Activated CD8-positive, alpha-beta T cell treated with anti-CD3 and anti-CD28 coated beads for 36 hours (primary cell): ENCODE results near the gene RHOH. TPM values are rescaled to one million over a fixed set of nuclear protein-coding genes. Genes with fewer than 3 reads are reported as not detected.

ENCODE experiments used
- ATAC-seq: fragments of 200-7000 bp; cut with Tn5 transposase; one replicate; pipeline ENCODE4 v1.10.0; 2021; ENCODE audit warnings: mild to moderate bottlenecking, moderate library complexity
- CTCF ChIA-PET: fragments of 350-600 bp; sonication (Branson Sonifier 250); formaldehyde crosslinking; loops from one replicate; lab custom pipeline; 2021; ENCODE audit warnings: antibody characterized with exemption; lab: Charles Lee
- POLR2A ChIA-PET: fragments of 350-600 bp; sonication (Branson Sonifier 250); formaldehyde crosslinking; loops from one replicate; lab custom pipeline; 2021; ENCODE audit warnings: antibody characterized with exemption; lab: Charles Lee
- DNase-seq: peaks from one replicate; pipeline ENCODE4 v3.0.0-alpha.2; 2020
- H3K27ac Mint-ChIP-seq: one replicate; pipeline ENCODE4 v1.8.0; 2021; ENCODE audit warnings: mild to moderate bottlenecking, mixed read lengths
- H3K27me3 Mint-ChIP-seq: one replicate; pipeline ENCODE4 v1.8.0; 2021; ENCODE audit warnings: mixed read lengths
- H3K36me3 Mint-ChIP-seq: one replicate; pipeline ENCODE4 v1.8.0; 2021; ENCODE audit warnings: low read depth, mixed read lengths
- H3K4me1 Mint-ChIP-seq: one replicate; pipeline ENCODE4 v1.8.0; 2021; ENCODE audit warnings: low read depth, mixed read lengths
- H3K4me3 Mint-ChIP-seq: one replicate; pipeline ENCODE4 v1.8.0; 2021; ENCODE audit warnings: mild to moderate bottlenecking, moderate library complexity, mixed read lengths
- H3K9me3 Mint-ChIP-seq: one replicate; pipeline ENCODE4 v1.8.0; 2021; ENCODE audit warnings: mixed read lengths
- intact Hi-C: fragments of 100-400 bp; cut with micrococcal nuclease; formaldehyde crosslinking; loops from one replicate; pipeline ENCODE4 v1.10.0; 2022
- total RNA-seq, 2 experiments: library from RNA; stranded (reverse); gene quantifications; one replicate each; pipeline ENCODE4 v1.2.3, GENCODE V29; 2021
- TF ChIP-seq, protein P1 (sequence below): fragments of 200-600 bp; IDR thresholded peaks from one replicate; pipeline ENCODE4 v1.8.0; 2022; ENCODE audit warnings: antibody characterized with exemption, mild to moderate bottlenecking

The RHOH gene
- total RNA-seq, 2 experiments from 2014 or later = 121 to 126 TPM

DNA sequence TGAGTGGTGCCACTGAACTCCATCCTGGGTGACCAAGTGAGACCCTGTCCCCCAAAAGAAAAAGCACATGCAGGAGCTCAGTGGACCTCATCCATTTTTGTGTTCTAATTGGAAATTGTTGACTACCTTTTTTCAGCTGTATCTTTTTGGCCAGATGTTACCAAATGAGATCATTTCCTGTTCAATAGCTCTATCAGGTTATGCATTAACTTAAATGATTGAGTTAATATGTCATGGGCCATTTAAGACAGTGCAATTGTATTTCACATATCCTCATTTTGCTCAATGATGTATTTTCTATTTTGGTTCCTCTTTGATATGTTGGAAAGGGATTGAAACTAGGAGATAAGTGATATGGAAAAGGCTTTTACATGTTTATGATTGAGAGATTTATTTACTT is 26.2 kb upstream of the RHOH start:
- TF ChIP-seq, protein P1, sequence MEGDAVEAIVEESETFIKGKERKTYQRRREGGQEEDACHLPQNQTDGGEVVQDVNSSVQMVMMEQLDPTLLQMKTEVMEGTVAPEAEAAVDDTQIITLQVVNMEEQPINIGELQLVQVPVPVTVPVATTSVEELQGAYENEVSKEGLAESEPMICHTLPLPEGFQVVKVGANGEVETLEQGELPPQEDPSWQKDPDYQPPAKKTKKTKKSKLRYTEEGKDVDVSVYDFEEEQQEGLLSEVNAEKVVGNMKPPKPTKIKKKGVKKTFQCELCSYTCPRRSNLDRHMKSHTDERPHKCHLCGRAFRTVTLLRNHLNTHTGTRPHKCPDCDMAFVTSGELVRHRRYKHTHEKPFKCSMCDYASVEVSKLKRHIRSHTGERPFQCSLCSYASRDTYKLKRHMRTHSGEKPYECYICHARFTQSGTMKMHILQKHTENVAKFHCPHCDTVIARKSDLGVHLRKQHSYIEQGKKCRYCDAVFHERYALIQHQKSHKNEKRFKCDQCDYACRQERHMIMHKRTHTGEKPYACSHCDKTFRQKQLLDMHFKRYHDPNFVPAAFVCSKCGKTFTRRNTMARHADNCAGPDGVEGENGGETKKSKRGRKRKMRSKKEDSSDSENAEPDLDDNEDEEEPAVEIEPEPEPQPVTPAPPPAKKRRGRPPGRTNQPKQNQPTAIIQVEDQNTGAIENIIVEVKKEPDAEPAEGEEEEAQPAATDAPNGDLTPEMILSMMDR = no peak
- ChIA-PET CTCF (no interaction called here), POLR2A (interaction anchor here (0.7 to 1.9 kb wide), 2 partner anchors 29 to 45 kb away, joined by 4 to 6 read pairs; no protein-coding TSS in a partner anchor)
- Mint-ChIP-seq H3K27ac (no peak overlapping the region), H3K9me3 (peaks cover 8% of the 10 kb centered on the region), H3K4me3 (no peak overlapping the region), H3K36me3 (peaks cover 8% of the 10 kb centered on the region), H3K27me3 (no peaks in the 10 kb centered on the region), H3K4me1 (peaks cover 19% of the 10 kb centered on the region)
- no peak for DNase-seq
- intact Hi-C loops = no loop called here
- no peak for ATAC-seq

DNA sequence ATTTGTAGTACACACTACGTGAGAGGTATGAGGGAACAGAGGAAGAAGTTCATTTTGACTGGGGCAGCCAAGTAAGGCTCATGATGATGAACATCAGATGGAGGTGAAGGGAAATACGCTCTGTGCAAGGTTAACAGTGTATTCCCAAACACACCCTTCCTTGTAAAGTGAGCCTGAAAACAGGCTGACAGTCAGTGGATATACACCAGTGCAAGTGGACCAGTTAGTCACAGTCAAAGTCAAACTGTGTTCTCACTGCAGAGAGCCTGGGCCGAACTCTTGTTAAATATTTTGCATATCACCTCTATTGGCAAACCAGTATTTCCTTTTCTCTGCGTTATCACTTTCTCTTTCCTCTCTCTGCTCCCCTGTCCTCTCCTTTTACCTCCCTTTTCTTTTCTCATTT is 23.4 kb upstream of the RHOH start:
- peak overlapping the region; percentile 70 for H3K27ac Mint-ChIP-seq
- no peak for DNase-seq
- no peaks in the 10 kb centered on the region for H3K9me3 Mint-ChIP-seq
- H3K36me3 Mint-ChIP-seq = no peaks in the 10 kb centered on the region
- peaks cover 12% of the 10 kb centered on the region for H3K4me1 Mint-ChIP-seq
- intact Hi-C loops = no loop called here
- no peaks in the 10 kb centered on the region for H3K27me3 Mint-ChIP-seq
- ChIA-PET CTCF (no interaction called here), POLR2A (interaction anchor here (0.9 kb wide), 1 partner anchor 24 kb away, joined by 3 read pairs; no protein-coding TSS in a partner anchor)
- peak; percentile 77 for ATAC-seq
- peak overlapping the region; percentile 41 for H3K4me3 Mint-ChIP-seq
- TF ChIP-seq, protein P1 = no peak

DNA sequence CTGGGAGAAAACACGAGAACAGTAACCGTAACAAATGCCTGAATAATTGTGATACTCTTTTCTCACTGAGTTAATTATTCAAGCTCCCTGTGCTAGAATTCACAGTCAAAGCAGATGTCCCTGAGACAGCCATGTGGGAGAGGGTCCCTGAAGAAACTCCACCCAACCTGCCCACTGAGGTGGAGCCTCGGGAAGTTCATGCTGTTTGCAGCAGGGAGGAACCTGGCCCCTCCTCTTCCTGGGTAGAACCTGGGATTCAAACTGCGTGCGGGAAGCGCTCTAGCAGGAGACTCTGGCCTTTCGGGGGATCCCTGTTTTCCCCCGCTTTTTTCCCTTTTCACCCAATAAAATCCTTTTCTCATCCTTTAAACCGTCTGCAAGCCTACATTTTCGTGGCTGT is 20.2 kb upstream of the RHOH start:
- Mint-ChIP-seq H3K4me3 (no peak overlapping the region), H3K27me3 (no peaks in the 10 kb centered on the region), H3K36me3 (no peaks in the 10 kb centered on the region), H3K9me3 (no peaks in the 10 kb centered on the region), H3K27ac (no peak overlapping the region), H3K4me1 (peaks cover 27% of the 10 kb centered on the region)
- no peak for DNase-seq
- TF ChIP-seq, protein P1 = no peak
- CTCF ChIA-PET = no interaction called here
- POLR2A ChIA-PET = no interaction called here
- intact Hi-C loops = no loop called here
- ATAC-seq = no peak

DNA sequence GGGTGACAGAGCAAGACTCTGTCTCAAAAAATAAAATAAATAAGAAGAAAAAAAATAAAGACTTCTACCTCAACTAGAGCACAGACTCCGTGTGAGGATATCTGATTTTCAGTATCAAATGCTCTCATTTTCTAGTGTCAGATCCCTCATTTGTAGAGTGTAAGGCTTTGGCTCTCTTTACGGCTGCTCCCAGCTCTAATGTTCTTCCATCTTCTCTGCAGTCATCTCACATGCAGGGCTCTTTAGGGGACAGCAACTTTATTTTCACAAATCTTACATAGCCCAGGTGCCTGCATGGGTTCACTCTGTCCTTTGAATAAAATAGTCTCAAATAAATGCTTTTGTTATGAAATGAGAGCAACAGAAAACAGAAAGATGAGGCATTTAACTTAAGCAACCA is 19.2 kb upstream of the RHOH start:
- TF ChIP-seq, protein P1 = no peak
- Mint-ChIP-seq H3K4me1 (peaks cover 31% of the 10 kb centered on the region), H3K4me3 (no peak overlapping the region), H3K9me3 (peaks cover 2% of the 10 kb centered on the region), H3K27me3 (no peaks in the 10 kb centered on the region), H3K36me3 (no peaks in the 10 kb centered on the region), H3K27ac (no peak overlapping the region)
- intact Hi-C loops = no loop called here
- ChIA-PET CTCF (interaction anchor here (1.1 kb wide), 1 partner anchor 17 kb away, joined by 3 read pairs; no protein-coding TSS in a partner anchor), POLR2A (no interaction called here)
- no peak for DNase-seq
- no peak for ATAC-seq

DNA sequence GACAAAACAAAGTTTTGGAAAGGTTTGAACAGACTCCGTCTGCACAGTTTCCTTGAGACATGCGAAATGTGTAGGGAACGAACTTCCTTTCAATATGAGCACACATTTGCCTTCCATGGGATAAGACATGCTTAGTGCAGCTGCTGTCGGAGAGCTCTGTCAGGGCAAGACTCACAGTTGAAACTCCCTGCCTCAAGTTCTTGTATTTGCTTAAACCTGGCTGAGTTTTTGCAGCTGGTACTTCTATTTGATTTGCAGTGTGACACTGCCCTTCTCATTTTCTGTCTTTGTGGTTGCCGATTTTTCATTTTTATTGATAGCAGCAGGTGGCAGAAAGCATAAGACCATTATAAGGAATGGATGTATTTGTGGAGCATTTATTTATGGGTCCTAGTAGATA is 18.2 kb upstream of the RHOH start:
- TF ChIP-seq, protein P1 = no peak
- Mint-ChIP-seq H3K9me3 (peaks cover 2% of the 10 kb centered on the region), H3K27ac (no peak overlapping the region), H3K4me1 (peaks cover 26% of the 10 kb centered on the region), H3K4me3 (no peak overlapping the region), H3K27me3 (no peaks in the 10 kb centered on the region), H3K36me3 (no peaks in the 10 kb centered on the region)
- ChIA-PET CTCF (interaction anchor here (0.9 kb wide), 1 partner anchor 138 kb away, joined by 3 read pairs; no protein-coding TSS in a partner anchor), POLR2A (interaction anchor here (0.9 kb wide), 1 partner anchor 48 kb away, joined by 3 read pairs; no protein-coding TSS in a partner anchor)
- DNase-seq (no peak), ATAC-seq (no peak)
- intact Hi-C loops = no loop called here
